Vagina (tissue), 2 donors: ENCODE measurements around the gene MAN1A1. TPM values are rescaled to one million over a fixed set of nuclear protein-coding genes. Genes with fewer than 3 reads are reported as not detected.

Source experiments
- DNase-seq, 2 donors: peaks; one replicate each; pipeline ENCODE4 v3.0.0-alpha.2; 2017; ENCODE audit errors: extremely low spot score in 2 of 2
- H3K27ac ChIP-seq: fragments of 200-600 bp; sonication (generic); one replicate; pipeline ENCODE4 v1.5.1; 2019
- H3K27me3 ChIP-seq: fragments of 200-600 bp; sonication (generic); one replicate; pipeline ENCODE4 v1.5.1; 2019
- H3K36me3 ChIP-seq, 2 donors: fragments of 200-600 bp; sonication (generic); one replicate each; pipeline ENCODE4 v1.5.1; 2017 to 2019
- H3K4me1 ChIP-seq: fragments of 200-600 bp; sonication (generic); one replicate; pipeline ENCODE4 v1.5.1; 2019
- H3K4me3 ChIP-seq, 2 donors: fragments of 200-600 bp; sonication (generic); 1 replicate in 1 of 2; 2 replicates in 1 of 2; pipeline ENCODE4 v1.5.1; 2016 to 2019
- H3K9me3 ChIP-seq: fragments of 200-600 bp; sonication (generic); one replicate; pipeline ENCODE4 v1.5.1; 2019
- POLR2A ChIP-seq, 2 donors: fragments of 450-650 bp; IDR thresholded peaks; one replicate each; pipeline ENCODE4 v1.6.1; 2017; ENCODE audit warnings: antibody characterized with exemption in 2 of 2, mild to moderate bottlenecking in 2 of 2, moderate library complexity in 2 of 2
- POLR2AphosphoS5 ChIP-seq, 2 donors: sonication (generic); formaldehyde crosslinking; IDR thresholded peaks; one replicate each; pipeline ENCODE4 v1.9.0; 2017; ENCODE audit warnings: antibody characterized with exemption in 2 of 2, mild to moderate bottlenecking in 2 of 2, low read depth in 1 of 2; ENCODE audit not compliant: insufficient read depth in 1 of 2
- intact Hi-C: fragments of 100-400 bp; cut with DNase I; formaldehyde crosslinking; loops from one replicate; pipeline ENCODE4 v1.15.1; 2023
- total RNA-seq: library from RNA; depleted of rRNA; stranded (reverse); fragments of >200 nt; gene quantifications from one replicate; pipeline ENCODE4 v1.2.3, GENCODE V29; 2016
- TF ChIP-seq, protein P1 (sequence below), 3 experiments: fragments of 450-650 bp in 2 of 3; fragments of 200-600 bp in 1 of 3; sonication (generic) in 1 of 3; IDR thresholded peaks; one replicate each; pipeline ENCODE4 v1.5.1; 2017 to 2019; ENCODE audit warnings: antibody characterized with exemption in 3 of 3, mild to moderate bottlenecking in 2 of 3, moderate library complexity in 2 of 3

Gene MAN1A1
- total RNA-seq, 1 donor from 2014 or later, result 71.2 TPM

DNA sequence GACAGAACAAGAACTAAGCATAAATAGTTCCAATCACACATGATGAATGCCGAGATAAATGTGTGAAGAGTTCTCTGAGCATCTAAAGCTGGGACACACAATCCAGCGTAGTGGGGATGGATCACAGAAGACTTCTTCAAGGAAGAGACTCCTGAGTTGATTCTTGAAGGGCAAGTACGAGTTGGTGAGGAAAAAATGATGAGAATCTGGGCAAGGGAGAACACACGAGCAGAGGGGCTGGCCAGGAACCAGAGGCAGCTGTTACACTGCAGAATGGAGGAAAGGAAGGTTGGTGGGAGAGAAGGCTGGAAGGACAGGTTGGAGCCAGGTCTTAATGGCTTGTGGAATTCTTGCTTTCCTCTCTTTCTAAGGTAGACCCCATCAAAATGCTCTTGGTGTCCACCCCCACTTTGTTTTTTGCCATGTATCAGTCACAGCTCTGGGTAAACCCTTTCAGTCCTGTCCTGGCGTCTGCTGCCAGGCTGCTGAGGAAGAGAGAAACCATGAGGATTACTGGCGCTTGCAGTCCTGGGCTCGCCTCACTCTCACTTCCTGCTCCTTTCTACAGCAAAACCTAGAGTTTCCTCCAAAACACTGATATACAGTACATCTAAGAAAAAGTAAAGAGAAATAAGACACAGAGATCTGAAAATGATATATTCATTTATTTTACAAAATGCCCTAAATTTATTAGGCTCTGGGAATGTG lies 143.5 kb downstream of the MAN1A1 start:
- no peaks in the 10 kb centered on the region for H3K9me3 ChIP-seq
- TF ChIP-seq POLR2A (IDR thresholded peaks at IDR 0.05) (no peak), POLR2AphosphoS5 (IDR thresholded peaks at IDR 0.05; ENCODE audit: insufficient read depth in 1 of 2, low read depth in 1 of 2) (no peak)
- TF ChIP-seq, protein P1, sequence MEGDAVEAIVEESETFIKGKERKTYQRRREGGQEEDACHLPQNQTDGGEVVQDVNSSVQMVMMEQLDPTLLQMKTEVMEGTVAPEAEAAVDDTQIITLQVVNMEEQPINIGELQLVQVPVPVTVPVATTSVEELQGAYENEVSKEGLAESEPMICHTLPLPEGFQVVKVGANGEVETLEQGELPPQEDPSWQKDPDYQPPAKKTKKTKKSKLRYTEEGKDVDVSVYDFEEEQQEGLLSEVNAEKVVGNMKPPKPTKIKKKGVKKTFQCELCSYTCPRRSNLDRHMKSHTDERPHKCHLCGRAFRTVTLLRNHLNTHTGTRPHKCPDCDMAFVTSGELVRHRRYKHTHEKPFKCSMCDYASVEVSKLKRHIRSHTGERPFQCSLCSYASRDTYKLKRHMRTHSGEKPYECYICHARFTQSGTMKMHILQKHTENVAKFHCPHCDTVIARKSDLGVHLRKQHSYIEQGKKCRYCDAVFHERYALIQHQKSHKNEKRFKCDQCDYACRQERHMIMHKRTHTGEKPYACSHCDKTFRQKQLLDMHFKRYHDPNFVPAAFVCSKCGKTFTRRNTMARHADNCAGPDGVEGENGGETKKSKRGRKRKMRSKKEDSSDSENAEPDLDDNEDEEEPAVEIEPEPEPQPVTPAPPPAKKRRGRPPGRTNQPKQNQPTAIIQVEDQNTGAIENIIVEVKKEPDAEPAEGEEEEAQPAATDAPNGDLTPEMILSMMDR (IDR thresholded peaks at IDR 0.05), result no peak
- H3K27ac ChIP-seq, result no peak overlapping the region
- DNase-seq, result no peak
- peaks cover 18% of the 10 kb centered on the region for H3K4me1 ChIP-seq
- H3K36me3 ChIP-seq, result peaks cover 0 to 7% of the 10 kb centered on the region in 2 donors
- no peaks in the 10 kb centered on the region for H3K27me3 ChIP-seq
- intact Hi-C loops, result no loop called here
- no peak overlapping the region for H3K4me3 ChIP-seq

DNA sequence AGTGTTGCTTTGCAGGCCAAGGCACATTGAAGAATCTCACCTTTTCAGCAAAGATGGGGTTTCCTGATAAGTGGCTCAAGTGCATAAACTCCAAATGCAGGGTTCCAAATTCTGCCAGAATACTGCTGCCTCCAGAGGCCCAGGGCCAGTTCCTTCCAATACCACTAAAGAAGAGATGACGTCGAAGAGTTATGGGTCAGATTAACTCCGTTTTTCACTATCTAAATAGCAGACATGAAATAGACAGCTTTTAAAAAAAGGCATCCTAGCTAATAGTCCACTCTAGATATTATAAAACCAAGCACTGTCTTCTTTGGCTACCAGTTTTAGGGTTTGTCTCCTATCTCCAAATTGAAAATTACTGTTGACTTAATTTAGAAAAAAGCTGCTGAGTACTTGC lies 144.8 kb downstream of the MAN1A1 start:
- no peak for TF ChIP-seq POLR2AphosphoS5 (IDR thresholded peaks at IDR 0.05; ENCODE audit: insufficient read depth in 1 of 2, low read depth in 1 of 2)
- TF ChIP-seq, protein P1 (IDR thresholded peaks at IDR 0.05), result no peak
- TF ChIP-seq POLR2A (IDR thresholded peaks at IDR 0.05), result no peak
- no peak overlapping the region for H3K4me3 ChIP-seq
- no peak for DNase-seq
- no peaks in the 10 kb centered on the region for H3K27me3 ChIP-seq
- no peaks in the 10 kb centered on the region for H3K9me3 ChIP-seq
- peaks cover 0 to 12% of the 10 kb centered on the region in 2 donors for H3K36me3 ChIP-seq
- intact Hi-C loops, result no loop called here
- H3K27ac ChIP-seq, result no peak overlapping the region
- H3K4me1 ChIP-seq, result peaks cover 18% of the 10 kb centered on the region

DNA sequence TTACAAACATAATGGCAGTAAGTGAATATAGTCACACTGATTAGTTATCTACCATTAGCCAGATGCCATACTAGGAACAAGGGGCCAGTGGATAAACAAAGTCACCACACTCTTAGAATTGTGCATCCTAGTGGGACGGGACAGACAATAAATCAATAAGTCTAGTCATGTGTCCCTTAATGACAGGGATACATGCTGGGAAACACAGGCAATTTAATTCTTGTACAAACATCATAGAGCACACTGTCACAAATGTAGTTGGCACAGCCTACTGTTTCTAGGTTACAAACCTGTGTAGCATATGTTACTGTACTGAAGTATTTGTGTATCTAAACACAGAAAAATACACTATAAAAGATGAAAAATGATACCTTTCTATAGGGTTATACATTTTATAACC lies 148.1 kb downstream of the MAN1A1 start:
- Histone ChIP-seq H3K4me3 (no peak overlapping the region), H3K27me3 (no peaks in the 10 kb centered on the region), H3K27ac (no peak overlapping the region), H3K4me1 (no peaks in the 10 kb centered on the region), H3K9me3 (no peaks in the 10 kb centered on the region), H3K36me3 (peaks cover 0 to 12% of the 10 kb centered on the region in 2 donors)
- no peak for TF ChIP-seq POLR2A (IDR thresholded peaks at IDR 0.05)
- TF ChIP-seq, protein P1 (IDR thresholded peaks at IDR 0.05), result no peak
- no peak for TF ChIP-seq POLR2AphosphoS5 (IDR thresholded peaks at IDR 0.05; ENCODE audit: insufficient read depth in 1 of 2, low read depth in 1 of 2)
- no peak for DNase-seq
- intact Hi-C loops, result no loop called here

DNA sequence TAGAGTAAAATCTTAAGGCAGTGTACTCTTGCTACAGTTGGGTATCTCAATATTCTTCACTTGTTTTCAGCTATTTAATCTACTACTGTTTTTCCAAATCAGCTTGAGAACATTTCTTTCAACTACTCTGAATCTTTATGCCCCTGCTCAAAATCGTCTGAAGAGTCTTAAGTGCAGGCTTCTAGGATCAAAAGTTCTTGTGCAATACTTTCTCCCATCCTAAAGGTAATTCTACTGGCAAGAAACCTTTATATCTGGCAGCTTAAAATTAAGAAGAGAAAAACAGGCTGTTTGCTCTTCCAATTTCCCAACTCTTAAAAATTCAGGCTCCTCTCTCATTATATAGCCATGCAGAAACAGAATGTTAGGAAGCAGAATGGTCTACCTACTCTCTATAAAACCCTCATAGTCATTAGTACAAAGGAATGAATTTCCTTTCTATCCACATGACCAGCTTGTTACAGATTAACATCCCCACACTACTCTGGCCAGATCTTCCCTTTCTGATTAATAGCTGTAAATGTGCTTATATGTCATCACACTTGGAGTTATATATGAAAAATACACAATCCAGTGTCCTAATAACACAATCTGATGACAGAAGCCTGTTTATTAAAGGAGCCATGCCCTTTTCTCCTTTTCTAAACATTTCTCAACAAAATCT lies 148.9 kb downstream of the MAN1A1 start:
- H3K36me3 ChIP-seq, result peaks cover 0 to 12% of the 10 kb centered on the region in 2 donors
- DNase-seq, result no peak
- H3K27me3 ChIP-seq, result no peaks in the 10 kb centered on the region
- no peaks in the 10 kb centered on the region for H3K9me3 ChIP-seq
- intact Hi-C loops, result no loop called here
- TF ChIP-seq, protein P1 (IDR thresholded peaks at IDR 0.05), result no peak
- no peak for TF ChIP-seq POLR2A (IDR thresholded peaks at IDR 0.05)
- TF ChIP-seq POLR2AphosphoS5 (IDR thresholded peaks at IDR 0.05; ENCODE audit: insufficient read depth in 1 of 2, low read depth in 1 of 2), result no peak
- H3K4me3 ChIP-seq, result no peak overlapping the region
- no peaks in the 10 kb centered on the region for H3K4me1 ChIP-seq
- H3K27ac ChIP-seq, result no peak overlapping the region

DNA sequence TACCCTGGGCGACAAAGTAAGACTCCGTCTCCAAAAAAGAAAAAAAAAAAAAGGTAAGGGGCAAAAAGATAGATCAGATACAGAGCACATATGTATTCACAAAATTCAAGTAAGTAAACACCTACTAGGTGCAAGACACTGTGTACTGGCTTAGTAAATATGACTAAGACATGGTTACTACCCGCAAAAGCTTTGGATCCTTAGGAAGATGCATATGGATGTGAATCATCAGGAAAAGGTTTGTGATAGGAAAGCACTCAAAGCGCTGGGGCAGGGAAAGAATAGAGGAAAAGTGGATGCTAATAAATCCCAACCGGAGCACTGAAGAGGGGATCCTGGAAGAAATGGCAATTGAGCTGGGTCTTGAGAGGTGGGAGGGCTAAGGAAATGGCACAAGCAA lies 152.3 kb downstream of the MAN1A1 start:
- no peaks in the 10 kb centered on the region for H3K9me3 ChIP-seq
- peaks cover 0 to 12% of the 10 kb centered on the region in 2 donors for H3K36me3 ChIP-seq
- H3K4me3 ChIP-seq, result no peak overlapping the region
- intact Hi-C loops, result no loop called here
- no peaks in the 10 kb centered on the region for H3K4me1 ChIP-seq
- TF ChIP-seq, protein P1 (IDR thresholded peaks at IDR 0.05), result no peak
- no peak for TF ChIP-seq POLR2AphosphoS5 (IDR thresholded peaks at IDR 0.05; ENCODE audit: insufficient read depth in 1 of 2, low read depth in 1 of 2)
- TF ChIP-seq POLR2A (IDR thresholded peaks at IDR 0.05), result no peak
- H3K27ac ChIP-seq, result no peak overlapping the region
- no peaks in the 10 kb centered on the region for H3K27me3 ChIP-seq
- no peak for DNase-seq
